ENCODE results near the gene ADISSP. TPM values are rescaled to one million over a fixed set of nuclear protein-coding genes. Genes with fewer than 3 reads are reported as not detected.

Gene ADISSP
- total and polyA plus RNA-seq, 2 of the 8 experiments (the other 6 are each of a cell fraction or from before 2014, with no cell fraction given), result 111 to 141 TPM

DNA sequence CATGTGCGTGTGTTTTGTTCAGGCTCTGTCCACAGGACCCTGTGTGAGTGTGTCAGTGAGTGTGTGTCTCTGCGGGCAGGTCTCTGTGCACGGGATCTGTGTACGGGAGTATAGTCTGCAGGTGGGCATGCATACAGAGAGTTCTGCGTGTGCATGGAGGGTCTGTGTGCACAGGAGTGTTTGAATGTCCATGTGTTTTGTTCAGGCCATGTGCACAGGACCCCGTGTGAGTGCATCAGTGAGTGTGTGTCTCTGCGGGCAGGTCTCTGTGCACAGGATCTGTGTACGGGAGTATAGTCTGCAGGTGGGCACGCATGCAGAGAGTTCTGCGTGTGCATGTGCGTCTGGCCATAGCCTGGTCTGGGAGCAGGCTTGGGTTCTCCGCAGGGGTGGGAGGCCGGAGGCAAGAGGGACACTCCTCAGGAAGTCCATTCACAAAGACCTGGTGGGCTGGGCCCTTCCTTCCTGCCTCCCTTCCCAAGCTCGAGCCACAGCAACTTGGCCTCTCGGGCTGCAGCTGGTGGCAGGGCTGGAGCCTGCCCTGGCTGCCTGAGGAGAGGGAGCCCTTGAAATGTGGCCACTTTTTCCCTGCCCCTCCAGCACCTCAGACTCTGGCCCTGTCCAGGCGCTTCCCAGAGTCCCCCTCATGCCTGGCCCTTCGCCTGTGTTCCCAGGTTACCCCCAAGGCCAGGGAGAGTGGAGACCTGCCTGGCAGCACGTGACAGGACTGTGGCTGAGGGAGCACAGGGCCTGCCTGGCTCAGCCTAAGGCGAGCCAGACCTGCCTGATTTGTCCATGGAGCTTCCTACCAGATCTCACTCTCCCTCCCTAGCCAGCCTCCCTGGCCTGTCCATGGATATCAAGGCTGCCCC lies 28.3 kb downstream of the ADISSP start (continued):
- TF ChIP-seq, protein P1, sequence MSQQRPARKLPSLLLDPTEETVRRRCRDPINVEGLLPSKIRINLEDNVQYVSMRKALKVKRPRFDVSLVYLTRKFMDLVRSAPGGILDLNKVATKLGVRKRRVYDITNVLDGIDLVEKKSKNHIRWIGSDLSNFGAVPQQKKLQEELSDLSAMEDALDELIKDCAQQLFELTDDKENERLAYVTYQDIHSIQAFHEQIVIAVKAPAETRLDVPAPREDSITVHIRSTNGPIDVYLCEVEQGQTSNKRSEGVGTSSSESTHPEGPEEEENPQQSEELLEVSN (IDR thresholded peaks at IDR 0.05), result no peak
